Uterus (tissue), 4 donors: ENCODE results near the gene ABCC4. TPM values are rescaled to one million over a fixed set of nuclear protein-coding genes. Genes with fewer than 3 reads are reported as not detected.

Experiments
- DNase-seq, 2 donors: peaks; one replicate each; pipeline ENCODE4 v3.0.0-alpha.2; 2019 to 2020
- H3K27ac ChIP-seq, 2 donors: fragments of 200-600 bp; sonication (generic); 1 replicate in 1 of 2; 2 replicates in 1 of 2; pipeline ENCODE4 v1.5.1; 2016 to 2018
- H3K27me3 ChIP-seq, 2 donors: fragments of 200-600 bp; sonication (generic); one replicate each; pipeline ENCODE4 v1.5.1; 2018 to 2019; ENCODE audit warnings: control low read depth in 1 of 2
- H3K36me3 ChIP-seq, 2 donors: fragments of 200-600 bp; sonication (generic); one replicate each; pipeline ENCODE4 v1.5.1; 2019; ENCODE audit warnings: control low read depth in 1 of 2
- H3K4me1 ChIP-seq, 2 donors: fragments of 200-600 bp; sonication (generic); one replicate each; pipeline ENCODE4 v1.5.1; 2018 to 2019; ENCODE audit warnings: control low read depth in 1 of 2
- H3K4me3 ChIP-seq, 2 donors: fragments of 200-600 bp; sonication (generic); 1 replicate in 1 of 2; 2 replicates in 1 of 2; pipeline ENCODE4 v1.5.1; 2018 to 2019; ENCODE audit warnings: mild to moderate bottlenecking in 1 of 2
- H3K9me3 ChIP-seq, 2 donors: fragments of 200-600 bp; sonication (generic); one replicate each; pipeline ENCODE4 v1.5.1; 2019; ENCODE audit warnings: control low read depth in 1 of 2
- POLR2A ChIP-seq, 2 donors: fragments of 450-650 bp; IDR thresholded peaks; one replicate each; pipeline ENCODE4 v1.6.1; 2016; ENCODE audit warnings: antibody characterized with exemption in 2 of 2, mild to moderate bottlenecking in 1 of 2, moderate library complexity in 1 of 2
- intact Hi-C: fragments of 100-400 bp; cut with DNase I; formaldehyde crosslinking; loops from one replicate; pipeline ENCODE4 v1.15.1; 2023; ENCODE audit warnings: low total_unique reads
- total RNA-seq, 4 donors: library from RNA; depleted of rRNA in 3 of 4; stranded (reverse); fragments of >200 nt in 3 of 4; gene quantifications; one replicate each; pipeline versions ENCODE4 v1.1.0 to v1.2.4, GENCODE V29; 2014 to 2023
- TF ChIP-seq, protein P1 (sequence below), 4 experiments: fragments of 200-600 bp in 2 of 4; fragments of 450-650 bp in 2 of 4; sonication (generic) in 2 of 4; IDR thresholded peaks; one replicate each; pipeline ENCODE4 v1.5.1; 2016 to 2019; ENCODE audit warnings: antibody characterized with exemption in 4 of 4, mild to moderate bottlenecking in 2 of 4, moderate library complexity in 1 of 4
- donor health status: DM: yes; HTN: yes; CAD: no.

Gene ABCC4
- total RNA-seq, 4 donors from 2014 or later = 13.8 to 37.7 (median 25.3) TPM

DNA sequence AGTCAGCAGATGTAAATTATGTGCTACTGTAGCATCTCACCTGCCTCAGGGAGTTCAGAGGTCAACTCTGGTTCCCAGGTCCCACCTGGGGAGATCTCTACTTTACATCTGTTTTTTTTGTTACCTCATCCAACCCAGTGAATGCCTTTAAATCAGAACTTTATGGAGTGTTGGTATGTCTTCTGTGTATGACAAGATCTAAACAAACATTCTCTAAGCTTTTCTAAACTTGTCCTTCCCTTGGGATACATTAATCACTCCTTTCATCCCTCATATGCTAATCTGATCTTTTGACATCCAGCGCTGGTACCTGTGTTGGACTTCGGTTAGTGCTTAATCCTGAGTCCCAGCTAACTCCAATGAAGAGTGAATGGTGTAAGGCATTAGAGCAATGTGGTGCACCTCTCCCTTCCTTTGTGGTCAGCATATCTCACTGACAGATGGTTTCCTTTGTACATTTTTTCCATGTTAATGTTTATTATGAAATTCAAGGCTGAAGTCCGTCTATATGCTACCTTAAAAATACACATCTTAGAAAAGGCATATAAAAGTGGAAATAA, 213.4 kb downstream of the ABCC4 start:
- no peak for DNase-seq
- no peak overlapping the region for H3K27ac ChIP-seq
- no peaks in the 10 kb centered on the region for H3K9me3 ChIP-seq
- TF ChIP-seq, protein P1, sequence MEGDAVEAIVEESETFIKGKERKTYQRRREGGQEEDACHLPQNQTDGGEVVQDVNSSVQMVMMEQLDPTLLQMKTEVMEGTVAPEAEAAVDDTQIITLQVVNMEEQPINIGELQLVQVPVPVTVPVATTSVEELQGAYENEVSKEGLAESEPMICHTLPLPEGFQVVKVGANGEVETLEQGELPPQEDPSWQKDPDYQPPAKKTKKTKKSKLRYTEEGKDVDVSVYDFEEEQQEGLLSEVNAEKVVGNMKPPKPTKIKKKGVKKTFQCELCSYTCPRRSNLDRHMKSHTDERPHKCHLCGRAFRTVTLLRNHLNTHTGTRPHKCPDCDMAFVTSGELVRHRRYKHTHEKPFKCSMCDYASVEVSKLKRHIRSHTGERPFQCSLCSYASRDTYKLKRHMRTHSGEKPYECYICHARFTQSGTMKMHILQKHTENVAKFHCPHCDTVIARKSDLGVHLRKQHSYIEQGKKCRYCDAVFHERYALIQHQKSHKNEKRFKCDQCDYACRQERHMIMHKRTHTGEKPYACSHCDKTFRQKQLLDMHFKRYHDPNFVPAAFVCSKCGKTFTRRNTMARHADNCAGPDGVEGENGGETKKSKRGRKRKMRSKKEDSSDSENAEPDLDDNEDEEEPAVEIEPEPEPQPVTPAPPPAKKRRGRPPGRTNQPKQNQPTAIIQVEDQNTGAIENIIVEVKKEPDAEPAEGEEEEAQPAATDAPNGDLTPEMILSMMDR (IDR thresholded peaks at IDR 0.05) = no peak
- TF ChIP-seq POLR2A (IDR thresholded peaks at IDR 0.05) = no peak
- no peak overlapping the region for H3K4me3 ChIP-seq
- intact Hi-C loops = no loop called here
- H3K4me1 ChIP-seq = no peaks in the 10 kb centered on the region
- no peaks in the 10 kb centered on the region for H3K36me3 ChIP-seq
- no peaks in the 10 kb centered on the region for H3K27me3 ChIP-seq

DNA sequence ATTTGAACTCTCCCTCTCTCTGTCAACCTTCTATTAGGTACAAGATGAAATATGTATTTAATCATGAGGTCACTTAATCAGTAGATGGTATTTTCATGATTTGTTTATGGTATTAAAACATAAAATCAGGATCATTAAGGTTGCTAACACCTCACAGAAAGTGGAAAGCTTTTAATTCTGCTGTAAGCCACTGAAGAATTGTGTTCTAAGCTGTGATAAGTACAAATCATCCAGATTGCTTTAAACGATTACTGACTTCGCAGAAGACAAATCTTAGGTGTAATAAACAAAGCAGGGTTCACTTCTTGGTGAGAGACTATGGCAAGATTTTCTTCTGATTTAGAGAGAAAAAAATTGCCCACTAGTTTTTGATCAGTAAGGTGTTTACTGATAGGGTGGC, 214.5 kb downstream of the ABCC4 start:
- DNase-seq = no peak
- H3K4me1 ChIP-seq = no peaks in the 10 kb centered on the region
- TF ChIP-seq POLR2A (IDR thresholded peaks at IDR 0.05) = no peak
- TF ChIP-seq, protein P1 (IDR thresholded peaks at IDR 0.05) = no peak
- intact Hi-C loops = no loop called here
- H3K4me3 ChIP-seq = no peak overlapping the region
- H3K27me3 ChIP-seq = no peaks in the 10 kb centered on the region
- no peak overlapping the region for H3K27ac ChIP-seq
- H3K9me3 ChIP-seq = no peaks in the 10 kb centered on the region
- no peaks in the 10 kb centered on the region for H3K36me3 ChIP-seq

DNA sequence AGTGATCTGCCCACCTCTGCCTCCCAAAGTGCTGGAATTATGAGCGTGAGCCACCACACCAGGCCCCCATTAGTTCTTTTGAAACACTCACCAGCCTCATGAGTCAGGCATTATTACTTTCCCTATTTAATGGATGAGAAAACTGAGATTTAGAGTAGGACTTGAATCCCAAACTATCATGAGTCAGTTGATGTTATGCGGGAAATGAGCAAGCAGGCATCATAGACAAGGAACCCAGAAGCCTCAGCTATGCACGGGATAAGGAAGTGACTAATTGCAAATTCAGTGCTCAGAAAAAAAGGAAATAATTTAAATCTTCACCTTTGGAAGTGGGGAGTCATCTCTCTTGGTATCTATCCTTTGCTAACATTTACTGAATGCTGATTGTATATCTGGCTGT, 217.5 kb downstream of the ABCC4 start:
- no peak for DNase-seq
- no peaks in the 10 kb centered on the region for H3K4me1 ChIP-seq
- H3K27me3 ChIP-seq = no peaks in the 10 kb centered on the region
- intact Hi-C loops = no loop called here
- H3K9me3 ChIP-seq = no peaks in the 10 kb centered on the region
- no peak overlapping the region for H3K4me3 ChIP-seq
- no peak for TF ChIP-seq POLR2A (IDR thresholded peaks at IDR 0.05)
- TF ChIP-seq, protein P1 (IDR thresholded peaks at IDR 0.05) = no peak
- H3K36me3 ChIP-seq = no peaks in the 10 kb centered on the region
- H3K27ac ChIP-seq = no peak overlapping the region

DNA sequence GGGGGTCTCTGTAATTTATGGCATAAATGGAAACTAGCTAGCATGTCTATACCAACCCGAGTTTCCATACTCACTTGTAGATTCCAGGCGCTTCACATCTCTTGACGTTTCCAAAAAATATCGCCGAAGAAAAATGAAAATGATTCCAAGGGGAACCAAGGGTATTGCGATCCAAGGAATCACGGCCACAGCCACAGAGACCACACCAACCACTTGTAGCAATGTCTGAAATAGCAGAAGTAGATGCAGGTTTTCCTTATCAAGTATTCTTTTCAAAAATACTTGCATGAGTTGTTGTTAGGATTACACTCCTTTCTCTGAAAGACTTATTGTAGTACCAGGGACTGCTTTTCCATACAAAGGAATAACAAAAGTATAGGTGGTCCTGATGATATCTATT, 218.2 kb downstream of the ABCC4 start:
- TF ChIP-seq, protein P1 (IDR thresholded peaks at IDR 0.05) = no peak
- no peak for TF ChIP-seq POLR2A (IDR thresholded peaks at IDR 0.05)
- H3K27ac ChIP-seq = no peak overlapping the region
- intact Hi-C loops = no loop called here

DNA sequence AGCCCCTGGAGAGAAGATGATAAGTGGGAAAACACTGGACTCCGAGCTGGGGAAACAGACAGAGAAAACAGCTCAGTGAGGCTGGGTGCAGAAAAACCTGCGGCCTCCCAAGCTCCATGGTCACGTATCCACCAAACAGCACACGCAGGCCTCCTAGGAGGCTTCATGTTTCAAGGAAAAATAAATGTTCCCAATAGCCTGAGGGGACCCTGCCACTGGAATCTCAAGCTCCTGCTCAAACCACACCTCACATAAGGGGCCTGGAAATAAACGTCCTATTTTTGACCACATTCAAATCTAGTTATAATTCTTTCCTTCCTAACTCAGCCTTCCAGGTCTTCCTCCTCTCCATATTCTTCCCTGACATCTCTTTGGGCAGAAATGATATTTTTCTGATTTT, 225.7 kb downstream of the ABCC4 start:
- intact Hi-C loops = no loop called here
- no peak for TF ChIP-seq POLR2A (IDR thresholded peaks at IDR 0.05)
- TF ChIP-seq, protein P1 (IDR thresholded peaks at IDR 0.05) = no peak
- Histone ChIP-seq H3K4me3 (no peak overlapping the region), H3K4me1 (no peaks in the 10 kb centered on the region), H3K27ac (no peak overlapping the region), H3K27me3 (no peaks in the 10 kb centered on the region), H3K36me3 (no peaks in the 10 kb centered on the region), H3K9me3 (no peaks in the 10 kb centered on the region)
- DNase-seq = no peak

More for the DNA sequence above, 218.2 kb downstream of the ABCC4 start:
- no peaks in the 10 kb centered on the region for H3K36me3 ChIP-seq
- H3K4me1 ChIP-seq = no peaks in the 10 kb centered on the region
- no peaks in the 10 kb centered on the region for H3K9me3 ChIP-seq
- no peaks in the 10 kb centered on the region for H3K27me3 ChIP-seq
- H3K4me3 ChIP-seq = no peak overlapping the region
- DNase-seq = no peak
